GM12872 (cell line): ENCODE measurements around the gene HCK.

Source experiments
- TF ChIP-seq, protein P1 (sequence below): IDR thresholded peaks from 3 replicates; pipeline ENCODE4 v1.5.1; 2011; ENCODE audit warnings: low read depth, mild to moderate bottlenecking, low read length, moderate library complexity; ENCODE audit not compliant: insufficient read depth

HCK gene

GRCh38 chr20:32119734-32120133 lies 67.7 kb downstream of the HCK start:
- TF ChIP-seq, protein P1, sequence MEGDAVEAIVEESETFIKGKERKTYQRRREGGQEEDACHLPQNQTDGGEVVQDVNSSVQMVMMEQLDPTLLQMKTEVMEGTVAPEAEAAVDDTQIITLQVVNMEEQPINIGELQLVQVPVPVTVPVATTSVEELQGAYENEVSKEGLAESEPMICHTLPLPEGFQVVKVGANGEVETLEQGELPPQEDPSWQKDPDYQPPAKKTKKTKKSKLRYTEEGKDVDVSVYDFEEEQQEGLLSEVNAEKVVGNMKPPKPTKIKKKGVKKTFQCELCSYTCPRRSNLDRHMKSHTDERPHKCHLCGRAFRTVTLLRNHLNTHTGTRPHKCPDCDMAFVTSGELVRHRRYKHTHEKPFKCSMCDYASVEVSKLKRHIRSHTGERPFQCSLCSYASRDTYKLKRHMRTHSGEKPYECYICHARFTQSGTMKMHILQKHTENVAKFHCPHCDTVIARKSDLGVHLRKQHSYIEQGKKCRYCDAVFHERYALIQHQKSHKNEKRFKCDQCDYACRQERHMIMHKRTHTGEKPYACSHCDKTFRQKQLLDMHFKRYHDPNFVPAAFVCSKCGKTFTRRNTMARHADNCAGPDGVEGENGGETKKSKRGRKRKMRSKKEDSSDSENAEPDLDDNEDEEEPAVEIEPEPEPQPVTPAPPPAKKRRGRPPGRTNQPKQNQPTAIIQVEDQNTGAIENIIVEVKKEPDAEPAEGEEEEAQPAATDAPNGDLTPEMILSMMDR = no peak

DNA sequence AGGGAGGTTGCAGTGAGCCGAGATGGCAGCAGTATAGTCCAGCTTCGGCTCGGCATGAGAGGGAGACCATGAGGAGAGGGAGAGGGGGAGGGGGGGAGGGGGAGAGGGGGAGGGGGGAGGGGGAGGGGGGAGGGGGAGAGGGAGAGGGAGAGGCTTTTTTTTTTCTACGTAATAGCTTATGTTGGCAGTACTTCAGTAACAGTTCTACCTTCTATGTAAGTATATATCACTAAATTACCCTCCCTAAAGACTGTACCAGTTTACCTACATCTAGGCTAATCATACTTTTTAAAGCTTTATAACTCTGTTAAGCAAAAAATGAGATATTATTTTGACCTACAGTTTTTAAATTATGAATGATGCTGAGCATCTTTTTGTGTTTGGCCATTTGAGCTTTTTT lies 71.0 kb downstream of the HCK start:
- TF ChIP-seq, protein P1 = no peak

DNA sequence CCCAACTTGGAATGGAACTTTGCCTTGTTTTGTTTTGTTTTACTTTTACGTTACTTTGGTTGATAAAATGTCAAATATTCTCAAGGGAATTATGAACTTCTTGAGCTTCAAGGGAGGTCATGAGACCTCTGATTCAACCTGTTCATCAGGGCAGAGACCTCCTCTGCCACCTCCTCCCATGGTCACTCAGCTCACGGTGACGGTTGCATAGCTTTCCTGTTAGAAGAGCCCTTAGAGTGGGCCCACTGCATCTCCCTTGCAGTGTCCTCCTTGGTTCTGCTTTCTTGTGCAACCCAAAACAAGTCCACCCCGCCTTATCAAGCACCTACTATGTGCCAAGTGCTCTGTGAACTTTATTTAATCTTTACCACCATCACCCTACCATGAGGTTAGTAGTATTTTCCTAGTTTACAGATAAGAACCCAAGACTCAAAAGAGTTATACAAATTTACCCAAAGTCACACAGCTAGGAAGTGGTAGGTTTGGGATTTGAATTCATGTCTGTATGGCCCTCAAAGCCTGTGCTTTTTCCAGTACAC lies 72.9 kb downstream of the HCK start:
- TF ChIP-seq, protein P1 = no peak

DNA sequence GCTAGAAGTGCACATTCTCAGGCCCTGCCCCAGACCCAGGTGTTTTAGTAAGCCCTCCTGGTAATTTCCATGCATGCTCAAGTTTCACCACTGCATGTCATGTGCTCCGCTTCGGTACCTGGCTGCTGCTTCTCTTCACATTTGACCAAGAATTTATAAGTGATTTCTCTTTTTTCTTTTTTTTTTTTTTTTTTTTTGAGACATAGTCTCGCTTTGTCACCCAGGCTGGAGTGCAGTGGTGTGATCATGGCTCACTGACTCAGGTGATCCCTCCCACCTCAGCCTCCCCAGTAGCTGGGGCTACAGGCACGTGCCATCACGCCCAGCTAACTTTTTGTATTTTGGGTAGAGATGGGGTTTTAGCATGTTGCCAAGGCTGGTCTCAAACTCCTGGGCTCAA lies 73.5 kb downstream of the HCK start:
- TF ChIP-seq, protein P1 = no peak

- TF ChIP-seq, protein P1 = no peak
Measured at GRCh38 chr20:32126919-32127318, 74.9 kb downstream of the HCK start.

DNA sequence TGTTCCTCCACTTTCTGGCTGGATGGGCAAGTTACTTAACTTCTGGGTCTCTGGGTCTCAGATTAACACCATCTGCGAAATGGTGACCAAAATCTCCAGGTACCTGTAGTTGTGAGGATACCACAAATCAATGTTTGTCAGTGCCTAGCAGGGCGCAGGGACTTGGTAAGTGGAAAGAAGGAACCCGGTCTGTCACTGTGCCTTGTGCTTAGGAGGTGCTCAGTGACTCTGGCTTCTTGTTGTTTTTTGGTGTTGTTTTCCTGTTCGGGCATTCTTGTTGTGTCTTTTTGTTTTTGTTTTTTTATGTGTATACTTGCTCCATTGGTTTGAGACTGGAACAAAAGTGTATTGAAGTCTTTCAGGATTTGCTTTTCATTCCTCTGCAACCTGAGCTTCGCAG lies 75.3 kb downstream of the HCK start:
- TF ChIP-seq, protein P1 = no peak

GRCh38 chr20:32128167-32128566 lies 76.1 kb downstream of the HCK start:
- TF ChIP-seq, protein P1 = no peak
